Measurements from ENCODE around the gene LAG3.
A peak's percentile ranks its signal among the peaks of the same experiment; 100 is the strongest.

The LAG3 gene

GRCh38 chr12:6753772-6754356, 18.5 kb upstream of the LAG3 start:
- DNase-seq: no peak

GRCh38 chr12:6754411-6754810, 17.9 kb upstream of the LAG3 start:
- no peak for DNase-seq

- no peak for DNase-seq
Measured at GRCh38 chr12:6757028-6757690, 15.2 kb upstream of the LAG3 start.

GRCh38 chr12:6758506-6759095, 13.7 kb upstream of the LAG3 start:
- no peak for DNase-seq

GRCh38 chr12:6759741-6760140, 12.6 kb upstream of the LAG3 start:
- DNase-seq: no peak

GRCh38 chr12:6763380-6763779, 8.9 kb upstream of the LAG3 start:
- DNase-seq: no peak

GRCh38 chr12:6764011-6764828, 8.1 kb upstream of the LAG3 start:
- peak; percentile 99 for DNase-seq

GRCh38 chr12:6765048-6765633, 7.2 kb upstream of the LAG3 start:
- no peak for DNase-seq

- DNase-seq: peak; percentile 96
Measured at GRCh38 chr12:6765634-6766581, 6.4 kb upstream of the LAG3 start, which contains the start of gene PTMS. TSS of gene PTMS (plus strand) at chr12:6766363. CDS start at chr12:6766706, 343 bp downstream.

- peak; percentile 72 for DNase-seq
Measured at GRCh38 chr12:6766651-6767349, 5.5 kb upstream of the LAG3 start.

- DNase-seq: no peak
Measured at GRCh38 chr12:6767353-6768319, 4.7 kb upstream of the LAG3 start.

GRCh38 chr12:6768437-6768914, 3.8 kb upstream of the LAG3 start:
- no peak for DNase-seq

GRCh38 chr12:6768990-6769389, 3.3 kb upstream of the LAG3 start:
- no peak for DNase-seq

GRCh38 chr12:6769666-6770065, 2.7 kb upstream of the LAG3 start:
- no peak for DNase-seq

- DNase-seq: no peak
Measured at GRCh38 chr12:6770094-6770493, 2.2 kb upstream of the LAG3 start.

GRCh38 chr12:6770600-6770999, 1.7 kb upstream of the LAG3 start:
- no peak for DNase-seq

- no peak for DNase-seq
Measured at GRCh38 chr12:6771091-6771495, 1.2 kb upstream of the LAG3 start.

- no peak for DNase-seq
Measured at GRCh38 chr12:6771509-6772330, 600 bp upstream of the LAG3 start.
